Measurements from ENCODE around the gene FZD10.

GRCh38 chr12:130203151-130203550 is 40.9 kb downstream of the FZD10 start:
- TF ChIP-seq CTCF (conservative IDR thresholded peaks at IDR 0.05; ENCODE audit: low read depth in 2 of 2) (no peak), REST (IDR thresholded peaks at IDR 0.05; ENCODE audit: unreplicated experiment) (no peak), EZH2 (IDR thresholded peaks at IDR 0.05; ENCODE audit: low read depth, unreplicated experiment) (no peak), EZH2phosphoT487 (IDR thresholded peaks at IDR 0.05; ENCODE audit: unreplicated experiment) (no peak), STAT1 (IDR thresholded peaks at IDR 0.05; ENCODE audit: unreplicated experiment) (no peak), POLR2AphosphoS5 (IDR thresholded peaks at IDR 0.05; ENCODE audit: low read depth) (no peak), CREB1 (CRISPR knock-in tag; IDR thresholded peaks at IDR 0.05; ENCODE audit: low read depth) (no peak)

Measured in GM23338 (cell line).